ENCODE data around the gene AMH.

Gene AMH

DNA sequence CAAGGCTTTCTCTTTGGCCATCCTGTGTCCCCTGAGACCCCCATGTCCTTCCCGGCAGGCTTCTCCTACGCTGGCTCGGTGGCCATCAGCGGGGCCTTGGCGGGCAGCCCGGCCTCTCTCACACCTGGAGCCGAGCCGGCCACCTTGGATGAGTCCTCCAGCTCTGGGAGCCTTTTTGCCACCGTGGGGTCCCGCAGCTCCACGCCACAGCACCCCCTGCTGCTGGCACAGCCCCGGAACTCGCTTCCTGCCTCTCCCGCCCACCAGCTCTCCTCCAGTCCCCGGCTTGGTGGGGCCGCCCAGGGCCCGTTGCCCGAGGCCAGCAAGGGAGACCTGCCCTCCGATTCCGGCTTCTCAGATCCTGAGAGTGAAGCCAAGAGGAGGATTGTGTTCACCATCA, 27.2 kb upstream of the AMH start:
- DNase-seq: no peak

GRCh38 chr19:2223391-2223790, 25.7 kb upstream of the AMH start:
- no peak for DNase-seq

- no peak for DNase-seq
These were observed 25.2 kb upstream of the AMH start for GRCh38 chr19:2223959-2224358.

- no peak for DNase-seq
These were observed 24.3 kb upstream of the AMH start for GRCh38 chr19:2224754-2225349.

DNA sequence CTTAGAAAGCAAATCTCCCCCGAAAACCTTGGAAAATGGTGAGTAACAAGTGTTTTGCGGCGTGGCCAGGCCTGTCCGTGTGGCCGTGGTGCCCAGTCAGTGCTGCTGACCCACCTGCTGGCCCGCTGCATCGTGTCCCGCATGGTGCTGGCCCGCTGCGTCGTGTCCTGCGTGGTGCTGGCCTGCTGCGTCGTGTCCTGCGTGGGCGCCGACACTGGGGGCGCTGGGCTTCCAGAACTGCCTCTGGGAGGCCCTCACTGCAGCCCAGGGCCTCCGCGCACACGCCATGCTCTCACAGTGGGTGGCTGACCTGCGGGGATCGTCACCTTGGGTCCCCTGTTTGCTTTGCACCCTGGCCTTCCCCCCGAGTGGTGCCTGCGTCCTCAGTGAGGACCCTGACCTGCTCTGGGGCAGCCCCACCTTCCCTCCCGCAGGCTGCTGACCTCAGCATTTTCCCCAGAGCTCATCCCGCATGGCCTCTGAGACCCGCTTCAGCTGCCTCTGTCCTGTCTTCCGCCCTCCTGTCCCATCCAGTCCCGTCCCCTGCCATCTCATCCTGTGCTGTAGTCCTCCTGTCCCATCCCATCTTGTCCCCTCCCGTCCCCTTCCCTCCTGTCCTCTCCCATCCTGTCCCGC, 23.6 kb upstream of the AMH start:
- no peak for DNase-seq

DNA sequence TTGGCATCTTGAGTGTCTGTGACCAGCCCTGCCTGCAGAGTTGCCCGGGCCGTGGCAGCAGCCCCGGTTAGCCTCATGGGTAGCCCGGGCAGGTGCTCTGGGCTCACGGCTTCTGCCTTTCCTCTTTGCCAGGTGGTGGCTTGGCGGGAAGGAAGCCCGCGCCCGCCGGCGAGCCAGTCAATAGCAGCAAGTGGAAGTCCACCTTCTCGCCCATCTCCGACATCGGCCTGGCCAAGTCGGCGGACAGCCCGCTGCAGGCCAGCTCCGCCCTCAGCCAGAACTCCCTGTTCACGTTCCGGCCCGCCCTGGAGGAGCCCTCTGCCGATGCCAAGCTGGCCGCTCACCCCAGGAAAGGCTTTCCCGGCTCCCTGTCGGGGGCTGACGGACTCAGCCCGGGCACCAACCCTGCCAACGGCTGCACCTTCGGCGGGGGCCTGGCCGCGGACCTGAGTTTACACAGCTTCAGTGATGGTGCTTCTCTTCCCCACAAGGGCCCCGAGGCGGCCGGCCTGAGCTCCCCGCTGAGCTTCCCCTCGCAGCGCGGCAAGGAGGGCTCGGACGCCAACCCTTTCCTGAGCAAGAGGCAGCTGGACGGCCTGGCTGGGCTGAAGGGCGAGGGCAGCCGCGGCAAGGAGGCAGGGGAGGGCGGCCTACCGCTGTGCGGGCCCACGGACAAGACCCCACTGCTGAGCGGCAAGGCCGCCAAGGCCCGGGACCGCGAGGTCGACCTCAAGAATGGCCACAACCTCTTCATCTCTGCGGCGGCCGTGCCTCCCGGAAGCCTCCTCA, 22.9 kb upstream of the AMH start:
- DNase-seq: no peak

GRCh38 chr19:2226840-2227360, 22.2 kb upstream of the AMH start:
- no peak for DNase-seq

DNA sequence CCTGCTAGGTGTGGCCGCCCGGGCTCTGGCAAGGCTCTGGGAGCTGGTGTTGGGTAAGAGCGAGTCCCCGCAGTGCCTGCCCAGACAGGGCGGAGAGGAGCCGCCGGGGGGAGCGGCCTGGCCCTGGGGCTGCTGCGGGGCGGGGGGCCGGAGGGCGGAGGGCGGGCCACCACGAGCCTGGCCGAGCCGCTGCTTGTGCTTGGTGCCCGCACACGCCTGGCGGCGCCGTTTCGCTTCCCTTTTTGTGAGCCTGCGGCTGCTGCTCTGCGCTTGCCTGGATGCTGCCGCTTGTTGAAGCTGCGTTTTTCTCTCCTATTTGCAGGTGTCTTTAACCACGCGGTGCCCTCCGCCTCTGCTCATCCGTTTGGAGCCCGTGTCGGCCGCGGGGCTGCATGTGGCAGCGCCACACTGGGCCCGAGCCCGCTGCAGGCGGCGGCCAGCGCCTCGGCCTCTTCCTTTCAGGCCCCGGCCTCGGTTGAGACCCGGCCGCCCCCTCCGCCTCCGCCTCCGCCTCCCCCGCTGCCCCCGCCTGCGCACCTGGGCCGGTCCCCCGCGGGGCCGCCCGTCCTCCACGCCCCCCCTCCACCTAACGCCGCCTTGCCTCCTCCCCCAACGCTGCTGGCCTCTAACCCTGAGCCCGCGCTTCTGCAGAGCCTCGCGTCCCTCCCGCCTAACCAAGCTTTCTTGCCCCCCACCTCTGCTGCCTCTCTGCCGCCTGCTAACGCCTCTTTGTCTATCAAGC, 21.5 kb upstream of the AMH start:
- no peak for DNase-seq

DNA sequence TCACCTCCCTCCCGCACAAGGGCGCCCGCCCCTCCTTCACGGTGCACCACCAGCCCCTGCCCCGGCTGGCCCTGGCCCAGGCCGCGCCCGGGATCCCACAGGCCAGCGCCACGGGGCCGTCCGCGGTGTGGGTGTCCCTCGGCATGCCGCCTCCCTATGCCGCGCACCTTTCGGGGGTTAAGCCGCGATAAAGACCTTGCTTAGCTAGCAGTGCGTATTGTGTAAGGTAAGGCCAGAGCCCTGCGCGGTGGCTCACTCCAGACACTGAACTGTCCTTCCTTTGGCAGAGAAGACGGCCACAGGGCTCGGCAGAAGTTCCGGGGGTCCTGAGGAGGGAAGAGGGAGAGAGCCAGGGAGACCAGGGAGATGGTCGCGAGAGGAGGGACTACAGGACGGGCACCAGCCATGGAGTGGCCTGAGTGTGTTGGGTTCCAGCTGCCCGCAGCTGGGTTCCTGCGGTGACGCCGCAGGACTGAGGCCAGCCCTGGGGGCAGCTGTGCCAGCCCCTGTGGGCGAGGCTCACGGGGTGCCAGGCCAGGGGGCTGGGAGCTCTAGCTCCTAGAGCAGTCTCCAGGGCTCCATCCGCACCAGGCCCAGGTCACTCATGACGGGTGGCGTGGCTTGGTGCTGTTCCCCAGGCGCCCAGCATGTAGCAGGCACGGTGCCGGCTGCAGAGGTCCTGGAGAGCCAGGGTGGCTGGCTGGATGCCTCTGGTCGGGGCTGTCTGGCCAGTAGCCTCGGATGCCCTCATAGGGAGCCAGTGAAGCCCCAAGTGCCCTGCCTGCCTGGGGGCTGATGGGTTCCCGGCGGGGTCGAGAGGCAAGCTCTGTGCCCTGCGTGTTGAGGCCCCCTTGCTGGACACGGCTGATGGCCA, 20.7 kb upstream of the AMH start:
- no peak for DNase-seq

GRCh38 chr19:2229103-2230032, 19.8 kb upstream of the AMH start:
- no peak for DNase-seq

GRCh38 chr19:2230033-2230531, 19.0 kb upstream of the AMH start:
- no peak for DNase-seq

- DNase-seq: no peak
These were observed 18.2 kb upstream of the AMH start for GRCh38 chr19:2230807-2231533.

DNA sequence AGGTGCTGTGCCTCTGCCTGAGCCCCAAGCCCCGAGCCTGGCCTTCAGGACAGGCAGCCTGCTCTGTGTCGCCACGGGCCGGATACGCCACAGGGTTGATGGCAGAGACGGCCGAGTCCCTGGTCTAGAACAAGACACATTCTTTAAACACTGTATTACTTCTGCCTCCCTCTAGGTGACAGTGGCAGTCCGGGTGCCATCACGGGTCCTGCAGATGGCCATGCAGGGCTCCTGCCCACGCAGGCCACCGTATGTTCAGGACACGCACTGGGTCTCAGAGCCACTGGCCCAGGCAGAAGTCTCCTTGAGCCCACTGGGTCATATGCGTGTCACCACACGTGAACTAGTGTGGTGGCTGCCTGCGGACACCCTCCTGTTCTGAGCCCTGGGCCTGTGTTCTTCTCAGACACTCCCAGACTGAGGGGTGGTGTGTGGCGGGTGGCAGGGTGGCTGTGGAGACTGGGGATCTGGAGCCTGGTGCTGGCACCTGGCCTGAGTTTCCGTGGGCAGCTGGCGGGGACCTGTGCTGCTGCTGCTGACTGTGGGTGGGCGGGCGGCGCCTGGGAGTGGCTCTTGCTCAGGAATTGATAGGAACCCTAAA, 17.4 kb upstream of the AMH start:
- no peak for DNase-seq

DNA sequence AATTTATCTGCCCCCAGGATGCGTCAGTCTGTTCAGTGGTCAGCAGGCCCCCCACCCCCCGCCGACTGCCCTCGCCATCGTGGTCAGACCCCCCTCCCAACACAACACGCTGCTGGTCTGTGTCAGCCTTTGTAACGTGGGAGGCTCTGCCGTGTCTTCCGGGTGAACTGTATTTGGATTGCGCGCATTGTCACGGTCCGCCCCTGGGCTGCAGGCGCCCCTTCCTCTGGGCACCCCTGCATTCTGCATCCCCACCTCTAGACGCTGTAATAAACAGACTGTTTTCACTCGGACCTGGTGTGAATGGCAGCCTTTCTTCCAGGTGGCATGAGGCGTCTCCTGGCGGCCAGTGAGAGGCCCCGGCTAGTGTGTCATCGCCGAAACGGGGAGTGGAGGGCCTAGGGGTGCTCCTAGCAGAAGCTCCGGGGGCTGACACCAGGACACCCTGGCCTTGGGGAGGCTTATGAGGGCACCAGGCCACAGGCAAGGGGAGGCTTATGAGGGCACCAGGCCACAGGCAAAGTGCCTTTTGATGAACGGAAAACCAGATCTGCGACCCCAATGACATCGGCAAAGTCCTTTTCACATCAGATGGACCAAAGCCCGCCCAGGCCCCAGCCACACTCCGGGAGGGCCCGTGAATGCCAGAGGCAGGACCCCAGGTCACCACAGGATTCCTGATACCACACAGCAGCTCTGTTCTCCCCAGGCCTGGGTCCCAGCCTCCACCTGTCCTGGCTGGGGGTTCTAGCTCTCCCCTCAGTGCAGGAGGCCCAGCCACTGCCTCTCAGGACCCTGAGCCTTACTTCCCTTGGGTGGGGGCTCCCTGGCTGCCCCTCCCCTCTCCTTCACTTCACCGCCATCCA, 16.6 kb upstream of the AMH start:
- no peak for DNase-seq

- DNase-seq: no peak
These were observed 15.4 kb upstream of the AMH start for GRCh38 chr19:2233601-2234280.

GRCh38 chr19:2234996-2235380, 14.1 kb upstream of the AMH start:
- DNase-seq: no peak

DNA sequence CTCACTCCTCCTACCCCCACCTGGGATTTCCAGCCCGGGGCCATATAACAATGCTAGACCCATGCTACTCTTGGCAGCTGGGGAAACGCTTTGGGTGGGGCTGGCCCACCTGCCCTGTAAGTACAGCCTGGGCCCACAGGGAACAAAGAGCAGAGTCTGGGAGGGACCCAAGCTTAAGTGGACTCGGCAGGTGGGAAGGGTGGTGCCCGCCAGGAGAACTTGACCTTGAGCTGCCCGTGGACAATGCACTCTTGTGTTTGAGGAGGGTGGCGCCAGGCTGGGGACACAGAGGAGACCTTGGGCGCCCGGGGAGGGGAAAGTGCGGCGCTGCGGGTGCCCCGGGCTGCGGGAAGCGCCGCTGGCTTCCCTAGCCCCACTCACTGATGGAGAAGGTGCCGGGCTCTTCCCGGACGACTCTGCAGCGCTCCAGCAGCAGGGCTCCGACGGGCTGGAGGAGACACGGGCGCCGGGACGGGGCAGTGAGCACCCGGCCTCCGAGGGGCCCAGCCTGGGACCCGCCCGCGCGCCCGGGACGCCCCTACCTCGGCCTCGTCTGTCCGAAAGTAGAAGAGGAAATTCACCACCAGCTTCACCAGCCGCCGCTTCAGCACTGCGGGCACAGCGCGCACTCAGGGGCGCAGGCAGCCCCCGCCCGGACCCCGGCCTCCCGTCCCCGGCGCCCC, 13.6 kb upstream of the AMH start:
- DNase-seq: no peak

DNA sequence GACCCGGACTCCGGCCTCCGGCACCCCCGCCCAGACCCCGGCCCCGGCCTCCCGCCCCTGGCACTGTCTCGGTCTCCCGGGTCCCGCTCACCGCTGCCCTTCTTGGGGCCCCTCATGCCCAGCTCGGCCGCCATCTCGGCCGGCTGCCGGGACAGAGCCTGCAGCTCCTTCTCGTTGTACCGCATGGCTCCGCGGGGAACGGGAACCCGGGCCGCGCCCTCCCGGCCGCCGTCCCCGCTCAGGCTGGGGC, 13.1 kb upstream of the AMH start:
- no peak for DNase-seq

All from hippocampal formation (tissue), 2 donors.